NCI-H748 (cell line): ENCODE data around the gene CHPT1.

Experiments
- DNase-seq: peaks from one replicate; lab custom pipeline; 2025; ENCODE audit not compliant: unreplicated experiment; lab: John Stamatoyannopoulos, UW

Gene CHPT1

DNA sequence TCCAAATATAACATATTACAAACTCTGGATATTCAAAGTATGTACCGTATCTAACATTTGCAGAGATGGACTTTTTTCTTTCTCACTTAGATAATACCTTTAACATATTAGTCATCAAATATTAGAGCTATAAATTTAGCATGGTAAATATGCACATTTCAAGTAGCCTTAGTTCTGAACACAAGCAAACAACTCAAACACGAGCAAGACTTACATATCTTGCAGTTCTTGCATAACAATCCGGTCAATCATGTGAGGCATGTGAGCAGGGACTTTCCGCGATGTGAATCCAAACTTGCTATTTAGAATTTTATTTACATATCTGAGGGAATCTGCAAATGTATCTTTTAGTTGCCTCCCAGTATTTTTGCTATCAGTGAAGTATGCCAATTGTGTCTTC is 63.9 kb downstream of the CHPT1 start:
- DNase-seq = no peak

DNA sequence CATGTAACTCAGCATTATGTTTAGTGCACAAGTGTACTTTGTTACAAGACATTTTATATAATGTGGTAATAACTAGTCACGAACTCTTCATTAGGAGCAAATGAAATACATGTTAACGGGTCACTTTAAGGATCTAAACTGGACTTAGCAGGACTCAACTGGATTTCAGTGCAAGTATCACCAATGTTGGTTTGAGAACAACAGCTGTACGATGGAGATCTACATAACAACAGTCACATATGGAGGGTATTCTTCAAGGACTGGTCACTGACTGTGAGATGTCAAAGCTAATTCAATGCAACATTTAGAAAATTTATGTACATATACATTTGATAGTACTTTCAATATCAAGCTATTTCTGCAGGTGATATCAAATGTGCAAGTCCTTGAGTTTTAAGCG is 64.3 kb downstream of the CHPT1 start:
- no peak for DNase-seq

DNA sequence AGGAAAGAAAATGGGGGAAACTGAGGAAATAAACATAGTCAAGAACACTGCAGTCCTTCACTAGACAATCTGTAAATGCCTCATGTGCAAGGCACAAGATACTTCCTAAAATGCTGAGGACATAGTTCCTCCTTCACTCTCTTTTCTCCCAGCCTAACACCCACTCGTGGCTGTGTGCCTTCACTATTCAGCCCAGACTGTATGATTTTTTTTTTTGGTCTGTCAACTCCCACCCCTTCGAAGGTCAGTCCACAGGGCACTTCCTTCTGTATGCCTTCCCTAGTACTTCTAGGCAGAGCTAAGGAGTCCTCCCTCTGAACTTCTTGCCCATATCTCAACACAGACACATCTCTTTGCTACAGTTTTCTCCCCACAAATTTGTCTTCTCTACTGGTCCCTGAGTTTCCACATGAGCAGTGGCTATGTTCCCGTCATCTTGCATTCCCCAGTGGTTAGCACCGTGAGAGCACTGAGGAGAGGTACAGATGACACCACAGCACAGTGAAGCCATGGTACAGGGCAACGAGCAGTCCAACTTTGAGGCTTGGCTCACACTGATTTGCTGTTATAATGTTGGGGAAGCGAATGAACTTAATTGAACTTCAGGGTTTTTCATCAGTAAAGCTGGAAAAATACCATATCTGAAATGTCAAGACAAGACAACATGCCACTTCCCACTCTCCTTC is 65.9 kb downstream of the CHPT1 start:
- DNase-seq = no peak

DNA sequence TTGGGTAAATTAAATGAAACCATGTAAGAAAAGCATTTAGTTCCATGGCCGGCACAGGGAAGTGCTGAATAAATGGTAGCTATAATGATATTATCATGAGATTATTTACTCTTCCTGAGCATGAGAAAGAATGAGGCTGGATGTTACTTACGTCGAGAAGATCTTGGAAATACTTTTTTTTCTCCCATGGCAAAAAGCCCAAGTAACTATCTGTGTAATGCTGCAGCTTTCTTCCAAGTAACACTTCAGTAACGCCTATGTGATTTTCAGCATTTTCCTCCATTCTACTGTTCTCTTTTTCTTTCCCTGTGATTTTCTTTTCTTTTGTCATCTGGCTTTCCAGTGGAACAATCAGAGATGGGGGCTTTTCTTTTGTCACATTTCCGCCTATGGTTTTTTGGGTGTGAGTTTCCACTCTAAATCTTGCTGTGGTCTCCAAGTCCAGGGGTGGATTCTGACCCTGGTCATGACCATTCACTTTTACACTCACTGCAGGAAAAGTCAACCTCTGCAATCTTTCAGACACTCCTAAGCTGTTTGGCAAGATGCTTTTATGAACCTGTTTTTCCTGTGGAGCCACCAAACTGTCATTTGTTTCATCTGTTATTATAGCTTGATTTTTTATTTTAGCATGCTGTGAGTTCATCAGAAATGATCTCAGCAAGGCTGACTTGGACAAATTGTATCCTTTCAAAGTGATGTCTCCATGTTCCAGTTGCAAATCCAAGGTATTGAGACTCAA is 66.8 kb downstream of the CHPT1 start:
- DNase-seq = no peak

DNA sequence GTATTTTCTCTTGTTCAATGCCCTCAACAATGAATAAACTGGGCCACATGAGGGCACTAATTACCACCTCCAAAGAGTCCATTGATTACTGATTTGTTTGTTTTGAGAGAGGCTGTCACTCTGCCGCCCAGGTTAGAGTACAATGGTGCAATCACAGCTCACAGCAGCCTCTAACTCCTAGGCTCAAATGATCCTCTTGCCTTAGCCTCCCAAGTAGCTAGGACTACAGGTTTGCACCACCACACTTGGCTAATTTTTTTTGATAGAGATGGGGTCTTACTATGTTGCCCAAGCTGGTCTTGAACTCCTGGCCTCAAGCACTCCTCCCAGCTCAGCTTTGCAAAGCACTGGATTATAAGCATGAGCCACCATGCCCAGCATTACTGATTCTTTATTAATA is 70.1 kb downstream of the CHPT1 start:
- DNase-seq = no peak

DNA sequence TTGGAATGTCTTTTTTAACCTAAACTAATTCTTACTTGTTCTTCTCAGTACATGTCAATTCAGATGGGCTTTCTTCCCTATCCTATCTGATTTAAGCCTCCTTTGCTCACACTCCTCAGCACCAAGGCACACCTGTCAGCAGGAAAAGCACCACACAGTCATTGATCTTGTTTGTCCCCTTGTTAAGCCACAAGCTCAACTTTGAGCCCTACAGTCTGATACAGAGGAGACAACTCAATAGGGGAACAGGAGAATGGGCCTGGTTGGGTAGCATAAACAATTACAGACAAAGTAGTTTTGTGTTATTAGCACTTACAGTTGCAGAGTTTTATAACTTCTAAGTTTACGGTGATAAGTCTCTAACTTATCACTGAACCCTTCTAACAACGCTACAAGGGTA is 71.3 kb downstream of the CHPT1 start:
- DNase-seq = no peak

DNA sequence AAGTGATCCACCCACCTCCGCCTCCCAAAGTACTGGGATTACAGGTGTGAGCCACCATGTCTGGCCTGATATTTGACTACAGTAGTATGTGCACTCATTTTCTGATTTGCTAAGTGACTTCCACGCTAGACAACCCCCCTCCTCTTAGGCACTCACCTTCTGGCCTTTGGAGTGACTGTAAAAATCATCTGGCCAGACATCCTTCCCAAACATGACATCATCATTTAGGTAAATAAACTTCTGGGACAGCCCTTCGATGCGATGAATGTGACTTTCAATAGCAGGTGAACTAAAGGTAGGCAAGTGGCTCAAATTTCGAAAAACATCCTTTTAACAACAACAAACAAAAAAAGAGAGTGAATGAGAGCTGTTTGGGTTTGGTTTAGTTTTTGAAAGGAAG is 72.4 kb downstream of the CHPT1 start:
- peak; percentile 42 for DNase-seq

DNA sequence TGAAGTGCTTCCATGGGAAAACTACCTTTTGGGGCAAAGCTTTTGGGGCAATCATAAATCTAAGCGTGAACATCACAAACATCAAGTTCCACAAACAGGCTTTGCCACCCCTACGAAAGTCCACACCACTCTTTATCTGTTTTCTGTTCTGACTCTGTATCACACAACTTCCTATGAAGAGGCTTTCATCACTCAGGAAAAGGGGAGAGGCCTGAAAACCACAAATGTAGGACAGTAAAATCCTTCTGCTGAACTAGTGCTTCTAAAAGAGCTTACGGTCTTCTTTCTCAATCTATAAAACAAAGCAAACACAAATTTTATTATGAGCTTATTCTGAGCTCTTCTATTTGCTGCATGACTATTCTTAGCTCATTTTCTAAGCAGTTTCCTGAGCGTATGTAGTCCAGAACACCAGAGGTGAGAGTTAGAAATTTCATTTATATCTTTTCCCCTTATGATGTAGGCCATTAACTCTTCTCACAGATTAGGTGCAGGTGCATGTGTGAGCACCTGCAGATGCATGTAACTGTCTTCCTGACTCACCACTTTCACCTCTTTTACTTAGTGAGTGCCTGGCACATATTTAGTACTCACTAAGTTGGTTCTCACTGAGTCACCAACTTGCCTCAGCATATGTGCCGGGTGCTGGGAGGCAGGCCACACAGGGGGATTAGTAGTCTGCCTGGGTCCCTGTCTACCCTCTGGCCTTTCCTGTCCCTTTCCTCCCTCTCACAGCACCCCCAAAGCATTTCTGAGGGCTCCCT is 74.8 kb downstream of the CHPT1 start:
- DNase-seq = no peak

DNA sequence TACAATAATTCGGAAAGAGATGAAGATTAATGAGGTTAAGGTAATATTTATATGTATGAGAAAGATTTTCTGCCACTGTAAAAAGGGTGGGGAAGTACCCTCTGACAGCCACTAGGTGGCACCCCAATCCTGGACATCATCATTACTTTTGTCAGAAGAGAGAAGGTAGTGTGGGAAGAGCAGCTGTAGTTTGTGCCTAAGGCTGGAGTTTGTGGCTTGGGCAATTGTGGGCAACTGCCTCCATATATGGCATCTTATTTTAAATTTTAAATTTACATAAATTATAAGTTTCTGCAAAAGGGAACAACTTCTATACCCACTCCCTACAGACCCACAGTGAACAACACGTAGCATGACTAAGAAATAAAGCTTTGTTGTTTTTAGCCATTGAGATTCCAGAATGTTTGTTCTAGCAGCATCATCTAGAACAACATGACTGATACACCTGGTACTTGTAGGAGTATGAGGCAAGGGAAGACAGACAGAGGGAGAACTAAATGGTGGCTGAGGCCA is 76.3 kb downstream of the CHPT1 start:
- peak; percentile 63 for DNase-seq

DNA sequence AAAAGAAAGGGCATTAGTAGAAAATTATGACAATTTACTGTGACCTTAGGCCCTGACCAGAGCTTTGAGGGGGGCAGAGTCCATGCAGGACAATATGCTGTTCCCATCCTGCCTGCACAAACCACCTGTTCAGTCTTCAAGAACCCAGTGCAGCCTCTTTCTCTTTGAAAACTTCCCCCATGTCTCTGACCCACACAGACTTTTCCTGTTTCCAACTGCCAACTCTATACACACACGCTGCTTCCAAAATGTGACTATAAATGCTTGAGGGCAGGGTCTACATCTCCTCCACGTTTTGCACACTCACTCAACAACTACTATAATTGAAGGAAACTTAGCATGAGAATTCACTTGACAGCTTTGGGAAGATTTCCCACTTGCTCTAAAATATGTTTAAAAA is 78.4 kb downstream of the CHPT1 start:
- no peak for DNase-seq

DNA sequence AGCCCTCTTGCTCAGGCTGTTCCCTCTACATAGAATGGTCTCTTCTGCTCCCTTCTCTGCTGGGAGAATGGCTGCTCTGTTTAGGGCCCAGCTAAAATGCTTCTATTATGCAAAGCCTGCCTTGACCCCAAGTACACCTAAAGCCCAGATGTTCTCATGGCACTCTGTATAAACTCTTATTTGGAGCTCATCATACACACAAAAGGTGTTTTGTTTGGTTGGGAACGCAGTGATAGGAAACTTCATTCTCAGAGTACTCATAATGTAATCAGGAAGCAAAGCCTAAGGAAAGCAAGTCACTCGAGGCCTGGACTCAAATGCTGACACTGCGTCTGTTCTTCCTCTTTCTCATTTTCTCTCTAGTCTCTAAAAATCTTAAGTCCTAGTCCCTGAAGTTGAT is 80.0 kb downstream of the CHPT1 start:
- DNase-seq = no peak

DNA sequence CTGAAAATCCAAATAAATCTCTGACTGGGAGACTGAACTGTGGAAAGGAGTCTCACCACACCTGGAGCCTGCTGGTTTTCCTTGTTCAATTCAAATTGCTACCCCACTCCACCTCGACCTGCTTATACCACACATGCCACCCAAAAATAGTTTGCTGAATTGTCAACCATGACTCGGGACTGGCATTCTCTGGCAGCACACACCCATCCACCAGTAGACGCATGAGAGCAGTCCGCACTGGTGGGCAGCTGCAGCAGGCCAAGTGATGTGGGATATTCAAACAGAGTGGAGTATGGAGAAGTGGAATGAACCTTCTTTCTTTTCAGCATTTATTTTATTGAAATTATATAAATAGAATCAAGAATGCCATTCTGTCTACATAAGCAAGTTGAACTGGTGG is 80.5 kb downstream of the CHPT1 start:
- DNase-seq = no peak
